Kidney epithelial cell (primary cell): Measurements from ENCODE around the gene ZFAND3. TPM values are rescaled to one million over a fixed set of nuclear protein-coding genes. Genes with fewer than 3 reads are reported as not detected.

ENCODE experiments used
- DNase-seq: peaks from one replicate; pipeline ENCODE4 v3.0.0-alpha.2; 2010; ENCODE audit warnings: low read depth
- H3K27me3 ChIP-seq: 2 replicates; pipeline ENCODE4 v1.6.0; 2011; ENCODE audit warnings: low read length; ENCODE audit not compliant: control insufficient read depth, insufficient read depth
- H3K36me3 ChIP-seq: 2 replicates; pipeline ENCODE4 v1.5.1; 2011; ENCODE audit warnings: low read length; ENCODE audit not compliant: control insufficient read depth, insufficient read depth
- H3K4me3 ChIP-seq: 2 replicates; pipeline ENCODE4 v1.5.1; 2011; ENCODE audit warnings: low read depth, mild to moderate bottlenecking, control low read depth, low read length
- CTCF ChIP-seq: IDR thresholded peaks from 2 replicates; pipeline ENCODE4 v1.5.1; 2011; ENCODE audit warnings: mild to moderate bottlenecking, moderate library complexity, low read length, control low read depth, inconsistent platforms; ENCODE audit not compliant: insufficient read depth, poor library complexity, severe bottlenecking
- total RNA-seq: library from RNA; depleted of rRNA; stranded (reverse); fragments of >200 nt; gene quantifications from 2 replicates; pipeline ENCODE4 v1.2.3, GENCODE V29; 2015

ZFAND3 gene
- total RNA-seq, 1 donor from 2014 or later, result 49.4 TPM

- Histone ChIP-seq H3K36me3 (no peaks in the 10 kb centered on the region), H3K4me3 (no peak overlapping the region), H3K27me3 (no peaks in the 10 kb centered on the region)
- no peak for TF ChIP-seq CTCF
- DNase-seq, result no peak
Observed at GRCh38 chr6:37785002-37785662, 34.4 kb upstream of the ZFAND3 start.

GRCh38 chr6:37785663-37786270 is 33.8 kb upstream of the ZFAND3 start:
- Histone ChIP-seq H3K27me3 (no peaks in the 10 kb centered on the region), H3K4me3 (no peak overlapping the region), H3K36me3 (no peaks in the 10 kb centered on the region)
- no peak for DNase-seq
- TF ChIP-seq CTCF, result no peak

GRCh38 chr6:37787216-37787615 is 32.3 kb upstream of the ZFAND3 start:
- Histone ChIP-seq H3K36me3 (no peaks in the 10 kb centered on the region), H3K27me3 (no peaks in the 10 kb centered on the region), H3K4me3 (no peak overlapping the region)
- TF ChIP-seq CTCF, result no peak
- DNase-seq, result no peak

GRCh38 chr6:37788259-37788658 is 31.3 kb upstream of the ZFAND3 start:
- H3K4me3 ChIP-seq, result no peak overlapping the region
- no peaks in the 10 kb centered on the region for H3K27me3 ChIP-seq
- TF ChIP-seq CTCF, result no peak
- no peaks in the 10 kb centered on the region for H3K36me3 ChIP-seq
- DNase-seq, result no peak

- H3K27me3 ChIP-seq, result no peaks in the 10 kb centered on the region
- TF ChIP-seq CTCF, result peak; percentile 98
- H3K36me3 ChIP-seq, result no peaks in the 10 kb centered on the region
Observed at GRCh38 chr6:37791156-37791919, 28.2 kb upstream of the ZFAND3 start.

More at GRCh38 chr6:37791156-37791919, 28.2 kb upstream of the ZFAND3 start:
- no peak overlapping the region for H3K4me3 ChIP-seq
- peak; percentile 93 for DNase-seq
